T-helper 22 cell (primary cell): ENCODE measurements around the gene BARHL2.

Source experiments
- DNase-seq: peaks from one replicate; pipeline ENCODE4 v3.0.0-alpha.2; 2020; ENCODE audit warnings: low read depth

The BARHL2 gene

GRCh38 chr1:90710579-90711536 lies 6.2 kb downstream of the BARHL2 start:
- DNase-seq = no peak

- DNase-seq = no peak
Observed at GRCh38 chr1:90709535-90709934, 7.6 kb downstream of the BARHL2 start.

GRCh38 chr1:90708826-90709225 lies 8.3 kb downstream of the BARHL2 start:
- no peak for DNase-seq

GRCh38 chr1:90708236-90708786 lies 8.8 kb downstream of the BARHL2 start:
- DNase-seq = no peak

- DNase-seq = no peak
Observed at GRCh38 chr1:90707363-90707710, 9.8 kb downstream of the BARHL2 start.

GRCh38 chr1:90706437-90707362 lies 10.4 kb downstream of the BARHL2 start:
- DNase-seq = no peak

GRCh38 chr1:90705956-90706355 lies 11.1 kb downstream of the BARHL2 start:
- no peak for DNase-seq

- no peak for DNase-seq
Observed at GRCh38 chr1:90704817-90705216, 12.3 kb downstream of the BARHL2 start.

- DNase-seq = no peak
Observed at GRCh38 chr1:90694846-90695245, 22.3 kb downstream of the BARHL2 start.

- DNase-seq = no peak
Observed at GRCh38 chr1:90687747-90688146, 29.4 kb downstream of the BARHL2 start.

GRCh38 chr1:90675161-90675847 lies 41.8 kb downstream of the BARHL2 start:
- no peak for DNase-seq

GRCh38 chr1:90671741-90672140 lies 45.4 kb downstream of the BARHL2 start:
- no peak for DNase-seq

- no peak for DNase-seq
Observed at GRCh38 chr1:90671251-90671650, 45.9 kb downstream of the BARHL2 start.
